ENCODE data around the gene NSMF.

The NSMF gene

DNA sequence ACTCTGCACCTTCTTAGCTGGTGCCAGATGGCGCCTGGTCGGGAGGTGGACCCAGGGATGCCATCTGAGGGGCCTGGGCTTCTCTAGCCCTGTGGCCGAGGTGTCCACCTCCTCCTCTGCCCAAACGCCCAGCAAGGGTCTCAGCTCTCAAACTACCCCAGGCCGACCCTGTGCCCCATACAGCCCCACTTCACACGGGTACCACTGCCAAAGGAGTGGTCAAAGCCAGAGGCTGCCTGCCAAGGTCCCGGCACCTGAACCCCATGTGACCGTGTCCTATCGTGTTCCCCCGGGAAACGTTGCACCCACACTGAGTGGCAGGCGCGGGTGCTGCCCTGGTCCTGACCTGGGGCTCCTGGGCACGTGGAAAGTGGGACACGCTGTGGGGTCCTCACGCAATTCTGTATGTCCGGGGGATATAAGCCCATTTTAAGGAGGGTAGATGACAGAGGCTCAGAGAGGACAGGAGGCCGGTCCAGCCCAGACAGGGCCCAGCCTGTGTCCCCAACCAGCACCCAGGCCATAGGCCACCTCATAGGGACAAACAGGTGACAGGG, 19.9 kb downstream of the NSMF start (continued):
- TF ChIP-seq BCL11B (tag by site-specific recombination; IDR thresholded peaks at IDR 0.05; ENCODE audit: low read depth): peak; percentile 39; the same call in 1 of the 2 replicates
- TF ChIP-seq ZNF585B (tag by site-specific recombination; IDR thresholded peaks at IDR 0.05): no peak
- no peak for TF ChIP-seq WT1 (tag by site-specific recombination; IDR thresholded peaks at IDR 0.05)
- TF ChIP-seq, protein P1, sequence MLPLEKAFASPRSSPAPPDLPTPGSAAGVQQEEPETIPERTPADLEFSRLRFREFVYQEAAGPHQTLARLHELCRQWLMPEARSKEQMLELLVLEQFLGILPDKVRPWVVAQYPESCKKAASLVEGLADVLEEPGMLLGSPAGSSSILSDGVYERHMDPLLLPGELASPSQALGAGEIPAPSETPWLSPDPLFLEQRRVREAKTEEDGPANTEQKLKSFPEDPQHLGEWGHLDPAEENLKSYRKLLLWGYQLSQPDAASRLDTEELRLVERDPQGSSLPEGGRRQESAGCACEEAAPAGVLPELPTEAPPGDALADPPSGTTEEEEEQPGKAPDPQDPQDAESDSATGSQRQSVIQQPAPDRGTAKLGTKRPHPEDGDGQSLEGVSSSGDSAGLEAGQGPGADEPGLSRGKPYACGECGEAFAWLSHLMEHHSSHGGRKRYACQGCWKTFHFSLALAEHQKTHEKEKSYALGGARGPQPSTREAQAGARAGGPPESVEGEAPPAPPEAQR (tag by site-specific recombination; IDR thresholded peaks at IDR 0.05): no peak
- TF ChIP-seq ZNF398 (tag by site-specific recombination; IDR thresholded peaks at IDR 0.05): no peak
- TF ChIP-seq ZNF837 (tag by site-specific recombination; IDR thresholded peaks at IDR 0.05): no peak
- TF ChIP-seq ZBTB10 (tag by site-specific recombination; IDR thresholded peaks at IDR 0.05): peak; percentile 86; the same call in 1 of the 2 replicates
- no peak for TF ChIP-seq ZNF404 (tag by site-specific recombination; IDR thresholded peaks at IDR 0.05)
- no peak for TF ChIP-seq ZNF248 (tag by site-specific recombination; IDR thresholded peaks at IDR 0.05)
- no peak for TF ChIP-seq ZNF121 (tag by site-specific recombination; IDR thresholded peaks at IDR 0.05)
- no peak for TF ChIP-seq ZNF610 (tag by site-specific recombination; IDR thresholded peaks at IDR 0.05; ENCODE audit: borderline replicate concordance)
- no peak for TF ChIP-seq ZNF280D (tag by site-specific recombination; IDR thresholded peaks at IDR 0.05)
- TF ChIP-seq, protein P2, sequence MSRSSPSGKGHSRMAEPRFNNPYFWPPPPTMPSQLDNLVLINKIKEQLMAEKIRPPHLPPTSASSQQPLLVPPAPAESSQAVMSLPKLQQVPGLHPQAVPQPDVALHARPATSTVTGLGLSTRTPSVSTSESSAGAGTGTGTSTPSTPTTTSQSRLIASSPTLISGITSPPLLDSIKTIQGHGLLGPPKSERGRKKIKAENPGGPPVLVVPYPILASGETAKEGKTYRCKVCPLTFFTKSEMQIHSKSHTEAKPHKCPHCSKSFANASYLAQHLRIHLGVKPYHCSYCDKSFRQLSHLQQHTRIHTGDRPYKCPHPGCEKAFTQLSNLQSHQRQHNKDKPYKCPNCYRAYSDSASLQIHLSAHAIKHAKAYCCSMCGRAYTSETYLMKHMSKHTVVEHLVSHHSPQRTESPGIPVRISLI (tag by site-specific recombination; IDR thresholded peaks at IDR 0.05): no peak
- TF ChIP-seq BCL11A (tag by site-specific recombination; IDR thresholded peaks at IDR 0.05; ENCODE audit: low read depth): peak; percentile 61
- no peak for TF ChIP-seq ZNF48 (tag by site-specific recombination; IDR thresholded peaks at IDR 0.05)
- TF ChIP-seq ZNF747 (tag by site-specific recombination; IDR thresholded peaks at IDR 0.05): no peak
- no peak for TF ChIP-seq GLI2 (tag by site-specific recombination; IDR thresholded peaks at IDR 0.05; ENCODE audit: borderline replicate concordance, low read depth)
- TF ChIP-seq ZBTB17 (tag by site-specific recombination; IDR thresholded peaks at IDR 0.05): no peak
- TF ChIP-seq GLIS1 (tag by site-specific recombination; IDR thresholded peaks at IDR 0.05): no peak
- TF ChIP-seq SCRT1 (tag by site-specific recombination; IDR thresholded peaks at IDR 0.05; ENCODE audit: borderline replicate concordance): no peak

Data from HEK293 (cell line).